GM21723 (cell line): ENCODE measurements around the gene PID1.
A peak's percentile ranks its signal among the peaks of the same experiment; 100 is the strongest.

Experiments
- ATAC-seq: cut with Tn5 transposase; IDR thresholded peaks from one replicate; pipeline ENCODE4 v1.9.1; 2021; ENCODE audit warnings: mild to moderate bottlenecking, moderate library complexity; ENCODE audit not compliant: unreplicated experiment

The PID1 gene

GRCh38 chr2:229127471-229127870 lies 143.6 kb downstream of the PID1 start:
- no peak for ATAC-seq

DNA sequence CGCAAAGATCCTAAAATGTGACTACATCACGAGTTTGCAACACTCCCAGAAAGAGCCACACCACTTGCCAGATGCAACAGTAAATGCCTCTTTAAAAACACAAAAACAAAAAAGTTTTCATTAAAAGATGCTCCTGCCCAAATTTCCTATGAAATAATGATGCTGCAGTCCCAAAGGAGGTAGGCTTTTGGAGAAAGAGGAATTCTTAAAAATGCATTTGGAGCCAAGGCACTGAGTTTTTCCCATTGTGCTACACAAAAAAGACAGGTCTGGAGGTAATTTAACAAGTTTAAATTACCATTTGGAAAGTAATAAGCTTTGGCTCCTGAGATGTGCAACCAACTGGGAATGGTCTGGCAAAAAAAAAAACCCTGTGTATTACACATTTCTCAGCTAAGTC lies 145.0 kb downstream of the PID1 start:
- no peak for ATAC-seq

GRCh38 chr2:229124136-229124535 lies 147.0 kb downstream of the PID1 start:
- no peak for ATAC-seq

- peak; percentile 76 for ATAC-seq
Measured at GRCh38 chr2:229118927-229119326, 152.2 kb downstream of the PID1 start.

- no peak for ATAC-seq
Measured at GRCh38 chr2:229118336-229118735, 152.8 kb downstream of the PID1 start.

DNA sequence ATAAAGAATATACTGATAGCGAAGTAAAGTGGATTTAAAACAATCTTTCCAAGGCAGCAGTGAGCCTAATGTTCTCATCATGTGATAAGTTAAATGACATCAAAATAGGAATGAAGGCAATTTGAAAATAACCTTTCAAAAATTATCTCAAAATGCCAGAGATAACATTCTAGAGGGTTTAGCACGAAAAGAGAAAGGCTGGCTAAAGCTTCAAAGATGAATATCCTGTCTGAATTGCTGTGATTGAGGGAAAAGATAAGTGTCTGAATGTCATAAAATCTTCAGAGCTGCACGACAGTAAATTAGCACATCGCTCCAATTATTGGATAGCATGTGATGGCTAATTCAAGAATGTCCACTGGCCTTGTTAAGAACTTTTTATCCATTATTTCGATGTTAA lies 159.3 kb downstream of the PID1 start:
- ATAC-seq, result no peak

- ATAC-seq, result no peak
Measured at GRCh38 chr2:229109195-229109594, 161.9 kb downstream of the PID1 start.

GRCh38 chr2:229107601-229108000 lies 163.5 kb downstream of the PID1 start:
- no peak for ATAC-seq

GRCh38 chr2:229104974-229105387 lies 166.1 kb downstream of the PID1 start:
- no peak for ATAC-seq

DNA sequence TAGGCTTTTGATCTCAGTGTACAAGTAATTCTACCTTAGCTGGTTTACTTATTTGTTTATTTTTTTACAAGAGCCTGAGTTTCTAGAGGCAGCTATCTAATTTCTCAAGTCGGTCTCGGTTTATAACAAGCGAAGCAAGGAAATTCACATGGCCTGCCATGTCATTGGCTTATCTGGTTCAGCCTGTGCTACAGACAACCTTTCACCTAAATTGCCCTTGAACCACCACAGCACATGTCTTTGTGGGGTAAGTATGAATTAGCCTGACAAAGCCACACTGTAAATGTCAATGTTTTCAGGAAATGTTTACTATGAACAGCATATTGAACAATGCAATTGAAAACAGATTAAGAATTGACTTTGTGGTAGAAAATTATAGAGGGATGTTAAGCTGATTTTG lies 167.1 kb downstream of the PID1 start:
- no peak for ATAC-seq

GRCh38 chr2:229101314-229101713 lies 169.8 kb downstream of the PID1 start:
- ATAC-seq, result no peak

- ATAC-seq, result no peak
Measured at GRCh38 chr2:229099231-229099630, 171.9 kb downstream of the PID1 start.

DNA sequence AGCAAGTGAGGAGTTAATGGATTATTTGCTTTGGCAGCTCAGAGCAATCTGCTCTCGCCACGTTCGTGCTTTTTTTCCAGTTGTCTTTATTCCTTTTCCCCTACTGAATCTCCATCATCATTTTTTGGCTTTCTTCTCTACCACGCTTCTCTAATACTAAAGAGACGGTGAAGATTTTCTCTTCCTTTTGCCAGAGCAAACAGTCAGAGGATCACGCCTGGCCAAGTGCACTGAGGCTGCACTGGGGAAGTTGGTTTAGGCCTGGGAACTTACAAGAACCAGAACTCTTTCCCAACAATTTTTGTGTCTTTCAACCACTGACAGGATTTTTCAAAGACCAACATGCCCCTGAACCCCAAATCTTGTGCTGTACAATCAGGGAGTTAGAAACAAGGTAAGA lies 172.3 kb downstream of the PID1 start:
- ATAC-seq, result no peak

DNA sequence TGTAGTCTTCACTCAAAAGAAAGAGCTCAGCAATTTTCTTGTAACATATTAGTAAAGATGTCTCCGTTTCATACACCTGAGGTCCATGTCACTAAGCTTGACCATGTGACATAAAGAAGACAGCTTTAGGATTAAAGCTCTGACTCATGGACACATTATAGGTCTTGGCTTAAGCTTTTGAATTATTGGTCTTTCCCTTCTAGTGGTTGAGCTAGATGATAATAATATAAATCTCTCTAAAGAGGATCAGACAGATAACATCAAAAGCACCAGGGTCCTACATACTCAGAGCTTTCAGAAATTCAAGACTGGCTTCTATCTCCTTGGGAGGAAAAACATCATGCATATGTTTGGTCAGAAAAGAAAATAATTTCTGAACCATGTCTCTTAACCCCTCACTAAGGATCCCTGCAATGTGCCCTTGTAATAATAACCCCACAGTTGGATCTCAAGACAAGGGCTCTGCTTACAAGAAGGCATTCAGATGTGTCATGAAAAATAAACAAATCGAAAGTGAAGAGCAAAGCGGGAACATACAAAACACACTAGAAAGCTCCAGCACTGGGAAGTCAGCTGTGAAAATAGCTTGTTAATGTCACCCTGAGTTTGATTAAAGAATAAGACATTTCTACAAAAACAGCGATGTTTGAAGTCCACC lies 174.5 kb downstream of the PID1 start:
- no peak for ATAC-seq

- no peak for ATAC-seq
Measured at GRCh38 chr2:229095472-229095871, 175.6 kb downstream of the PID1 start.

GRCh38 chr2:229090225-229090624 lies 180.9 kb downstream of the PID1 start:
- ATAC-seq, result no peak

GRCh38 chr2:229089776-229090175 lies 181.3 kb downstream of the PID1 start:
- no peak for ATAC-seq

GRCh38 chr2:229088966-229089700 lies 182.0 kb downstream of the PID1 start:
- ATAC-seq, result no peak

DNA sequence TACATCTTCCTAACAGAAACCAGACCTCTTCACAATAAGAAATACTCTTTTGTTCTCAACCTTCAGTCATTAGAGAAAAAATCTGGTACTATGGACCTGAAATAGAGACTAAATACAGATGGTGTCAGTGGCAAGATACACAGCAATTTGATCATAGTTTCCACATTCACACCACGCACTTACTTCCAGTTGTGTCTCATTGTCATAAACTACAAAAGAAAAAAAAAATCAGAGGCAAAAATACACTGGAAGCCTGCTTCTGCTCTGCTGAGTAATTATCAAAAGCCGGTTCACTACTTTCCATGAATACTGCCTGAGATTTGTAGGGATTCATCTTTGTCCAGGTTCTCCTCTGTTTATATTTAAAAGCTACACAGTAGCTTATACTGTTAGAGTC lies 182.6 kb downstream of the PID1 start:
- ATAC-seq, result no peak

GRCh38 chr2:229087843-229088516 lies 183.1 kb downstream of the PID1 start:
- no peak for ATAC-seq

DNA sequence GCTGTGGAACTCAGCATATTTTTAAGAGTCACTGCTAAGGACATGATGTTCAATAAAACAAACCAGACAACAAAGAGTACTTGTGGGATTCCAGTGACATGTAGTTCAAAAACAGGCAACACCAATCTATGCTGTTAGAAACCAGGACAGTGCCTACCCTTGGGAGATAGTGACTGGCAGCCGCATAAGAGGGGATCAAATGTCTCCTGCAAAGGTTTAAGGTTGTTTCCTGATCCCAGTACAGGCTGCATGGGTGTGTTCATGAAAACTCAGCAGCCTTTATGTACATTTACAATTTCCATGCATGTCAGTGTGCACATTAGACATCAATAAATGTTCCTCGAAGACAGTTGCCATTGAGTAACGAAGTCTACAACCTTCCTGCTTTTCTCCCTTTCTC lies 183.8 kb downstream of the PID1 start:
- ATAC-seq, result no peak

GRCh38 chr2:229085439-229085838 lies 185.6 kb downstream of the PID1 start:
- ATAC-seq, result no peak
